ENCODE data around the gene PTPRG.

PTPRG gene

GRCh38 chr3:62228467-62228866 is 667.1 kb downstream of the PTPRG start:
- no peak for TF ChIP-seq EZH2phosphoT487 (IDR thresholded peaks at IDR 0.05; ENCODE audit: borderline replicate concordance)
- TF ChIP-seq, protein P1, sequence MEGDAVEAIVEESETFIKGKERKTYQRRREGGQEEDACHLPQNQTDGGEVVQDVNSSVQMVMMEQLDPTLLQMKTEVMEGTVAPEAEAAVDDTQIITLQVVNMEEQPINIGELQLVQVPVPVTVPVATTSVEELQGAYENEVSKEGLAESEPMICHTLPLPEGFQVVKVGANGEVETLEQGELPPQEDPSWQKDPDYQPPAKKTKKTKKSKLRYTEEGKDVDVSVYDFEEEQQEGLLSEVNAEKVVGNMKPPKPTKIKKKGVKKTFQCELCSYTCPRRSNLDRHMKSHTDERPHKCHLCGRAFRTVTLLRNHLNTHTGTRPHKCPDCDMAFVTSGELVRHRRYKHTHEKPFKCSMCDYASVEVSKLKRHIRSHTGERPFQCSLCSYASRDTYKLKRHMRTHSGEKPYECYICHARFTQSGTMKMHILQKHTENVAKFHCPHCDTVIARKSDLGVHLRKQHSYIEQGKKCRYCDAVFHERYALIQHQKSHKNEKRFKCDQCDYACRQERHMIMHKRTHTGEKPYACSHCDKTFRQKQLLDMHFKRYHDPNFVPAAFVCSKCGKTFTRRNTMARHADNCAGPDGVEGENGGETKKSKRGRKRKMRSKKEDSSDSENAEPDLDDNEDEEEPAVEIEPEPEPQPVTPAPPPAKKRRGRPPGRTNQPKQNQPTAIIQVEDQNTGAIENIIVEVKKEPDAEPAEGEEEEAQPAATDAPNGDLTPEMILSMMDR (conservative IDR thresholded peaks at IDR 0.05; ENCODE audit: low read length): no peak
- Histone ChIP-seq H3K36me3 (ENCODE audit: insufficient read depth, low read length) (no peaks in the 10 kb centered on the region), H3K9me2 (replicated peaks; ENCODE audit: low read depth, low read length) (no peaks in the 10 kb centered on the region), H4K20me1 (ENCODE audit: insufficient read depth, low read length, poor library complexity, severe bottlenecking) (no peaks in the 10 kb centered on the region), H3K79me2 (ENCODE audit: insufficient read depth, low read length) (no peaks in the 10 kb centered on the region), H3K4me2 (ENCODE audit: low read depth, low read length, poor library complexity, severe bottlenecking) (no peak overlapping the region), H3F3A (ENCODE audit: low read depth) (no peaks in the 10 kb centered on the region), H2AFZ (ENCODE audit: low read length) (no peak overlapping the region), H3K4me1 (ENCODE audit: insufficient read depth, low read length, poor library complexity, severe bottlenecking) (no peaks in the 10 kb centered on the region), H3K4me3 (ENCODE audit: low read length, poor library complexity, severe bottlenecking) (no peak overlapping the region), H3K9ac (ENCODE audit: low read depth, low read length, poor library complexity, severe bottlenecking) (no peak overlapping the region), H3K27me3 (ENCODE audit: insufficient read depth, low read length, poor library complexity, severe bottlenecking) (no peaks in the 10 kb centered on the region), H3K9me3 (ENCODE audit: insufficient read depth, low read depth, low read length) (no peaks in the 10 kb centered on the region)

DNA sequence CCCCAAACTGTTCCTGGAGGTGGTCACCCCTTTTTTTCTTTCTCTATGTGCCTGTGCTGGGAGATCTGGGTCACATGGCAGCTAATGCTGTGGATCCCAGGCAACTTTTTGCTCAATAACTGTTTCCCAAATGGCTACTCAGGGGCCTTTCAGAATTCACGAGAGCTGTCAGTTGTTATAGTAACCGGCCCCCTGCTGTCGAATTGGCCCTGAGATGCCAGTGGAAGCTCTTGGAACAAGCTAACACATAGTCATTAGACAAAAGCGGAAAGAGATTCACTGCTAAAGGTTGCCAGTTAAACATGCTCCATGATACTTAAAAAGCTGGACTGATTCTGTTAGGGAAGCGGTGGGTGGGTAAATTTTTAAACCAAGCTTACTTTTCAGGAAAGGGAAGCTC is 667.8 kb downstream of the PTPRG start:
- Histone ChIP-seq H3K36me3 (ENCODE audit: insufficient read depth, low read length) (no peaks in the 10 kb centered on the region), H3K27me3 (ENCODE audit: insufficient read depth, low read length, poor library complexity, severe bottlenecking) (no peaks in the 10 kb centered on the region), H3F3A (ENCODE audit: low read depth) (no peaks in the 10 kb centered on the region), H3K9me3 (ENCODE audit: insufficient read depth, low read depth, low read length) (no peaks in the 10 kb centered on the region), H4K20me1 (ENCODE audit: insufficient read depth, low read length, poor library complexity, severe bottlenecking) (no peaks in the 10 kb centered on the region), H3K4me1 (ENCODE audit: insufficient read depth, low read length, poor library complexity, severe bottlenecking) (no peaks in the 10 kb centered on the region), H3K4me2 (ENCODE audit: low read depth, low read length, poor library complexity, severe bottlenecking) (no peak overlapping the region), H2AFZ (ENCODE audit: low read length) (no peak overlapping the region), H3K4me3 (ENCODE audit: low read length, poor library complexity, severe bottlenecking) (no peak overlapping the region), H3K9me2 (replicated peaks; ENCODE audit: low read depth, low read length) (no peaks in the 10 kb centered on the region), H3K9ac (ENCODE audit: low read depth, low read length, poor library complexity, severe bottlenecking) (no peak overlapping the region), H3K79me2 (ENCODE audit: insufficient read depth, low read length) (no peaks in the 10 kb centered on the region)
- TF ChIP-seq, protein P1 (conservative IDR thresholded peaks at IDR 0.05; ENCODE audit: low read length): no peak
- TF ChIP-seq EZH2phosphoT487 (IDR thresholded peaks at IDR 0.05; ENCODE audit: borderline replicate concordance): no peak

DNA sequence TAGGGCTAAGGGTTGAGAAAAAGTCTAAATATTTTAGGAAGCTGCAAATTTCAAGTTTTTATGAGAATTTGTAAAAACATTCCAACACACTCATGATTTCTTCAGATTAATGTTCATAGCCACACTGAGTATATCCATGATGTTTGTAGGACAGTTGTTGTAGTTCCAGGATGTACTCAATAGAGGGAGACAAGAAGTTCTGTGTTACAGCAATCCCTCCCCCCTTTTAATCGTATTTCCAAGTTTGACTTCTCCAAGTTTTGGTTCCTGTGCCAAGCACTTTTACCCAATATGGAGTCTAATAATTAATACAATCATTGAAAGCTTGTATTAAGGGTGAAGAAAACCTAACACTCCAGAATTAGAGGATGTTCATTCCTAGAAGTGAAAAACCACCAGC is 668.5 kb downstream of the PTPRG start:
- H3K9ac ChIP-seq (ENCODE audit: low read depth, low read length, poor library complexity, severe bottlenecking): no peak overlapping the region

More for the DNA sequence above, 668.5 kb downstream of the PTPRG start:
- Histone ChIP-seq H3K79me2 (ENCODE audit: insufficient read depth, low read length) (no peaks in the 10 kb centered on the region), H4K20me1 (ENCODE audit: insufficient read depth, low read length, poor library complexity, severe bottlenecking) (no peaks in the 10 kb centered on the region), H3K4me2 (ENCODE audit: low read depth, low read length, poor library complexity, severe bottlenecking) (no peak overlapping the region), H3K4me1 (ENCODE audit: insufficient read depth, low read length, poor library complexity, severe bottlenecking) (no peaks in the 10 kb centered on the region), H3F3A (ENCODE audit: low read depth) (no peaks in the 10 kb centered on the region), H3K4me3 (ENCODE audit: low read length, poor library complexity, severe bottlenecking) (no peak overlapping the region), H3K9me3 (ENCODE audit: insufficient read depth, low read depth, low read length) (no peaks in the 10 kb centered on the region), H3K27me3 (ENCODE audit: insufficient read depth, low read length, poor library complexity, severe bottlenecking) (no peaks in the 10 kb centered on the region), H3K36me3 (ENCODE audit: insufficient read depth, low read length) (no peaks in the 10 kb centered on the region), H3K9me2 (replicated peaks; ENCODE audit: low read depth, low read length) (no peaks in the 10 kb centered on the region), H2AFZ (ENCODE audit: low read length) (no peak overlapping the region)
- TF ChIP-seq, protein P1 (conservative IDR thresholded peaks at IDR 0.05; ENCODE audit: low read length): peak; percentile 66
- no peak for TF ChIP-seq EZH2phosphoT487 (IDR thresholded peaks at IDR 0.05; ENCODE audit: borderline replicate concordance)

Data from Loucy (cell line).